DMS 273 (cell line): ENCODE measurements around the gene ZNF880.
"Not testable (repeated sequence)": the region's sequence is repeated elsewhere in the genome, so short reads cannot be mapped to it uniquely, and the experiment has no call there.

ENCODE experiments used
- DNase-seq: peaks from one replicate; lab custom pipeline; 2025; ENCODE audit not compliant: unreplicated experiment; lab: John Stamatoyannopoulos, UW

The ZNF880 gene

GRCh38 chr19:52369559-52370340, at the start of gene ZNF880:
Gene ZNF880, plus strand, starts transcription at chr19:52369923. Its CDS starts 43 bp downstream, at chr19:52369966.
- DNase-seq, result peak; percentile 85

DNA sequence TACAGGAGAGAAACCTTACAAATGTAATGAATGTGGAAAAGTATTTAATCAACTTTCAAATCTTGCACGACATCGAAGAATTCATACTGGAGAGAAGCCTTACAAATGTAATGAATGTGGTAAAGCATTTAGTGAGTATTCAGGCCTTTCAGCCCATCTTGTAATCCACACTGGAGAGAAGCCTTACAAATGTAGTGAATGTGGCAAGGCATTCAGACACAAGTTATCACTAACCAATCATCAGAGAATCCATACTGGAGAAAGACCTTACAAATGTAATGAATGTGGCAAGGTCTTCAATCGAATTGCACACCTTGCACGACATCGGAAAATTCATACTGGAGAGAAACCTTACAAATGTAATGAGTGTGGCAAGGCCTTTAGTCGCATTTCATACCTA, 47.3 kb upstream of the ZNF880 start:
- no peak for DNase-seq

DNA sequence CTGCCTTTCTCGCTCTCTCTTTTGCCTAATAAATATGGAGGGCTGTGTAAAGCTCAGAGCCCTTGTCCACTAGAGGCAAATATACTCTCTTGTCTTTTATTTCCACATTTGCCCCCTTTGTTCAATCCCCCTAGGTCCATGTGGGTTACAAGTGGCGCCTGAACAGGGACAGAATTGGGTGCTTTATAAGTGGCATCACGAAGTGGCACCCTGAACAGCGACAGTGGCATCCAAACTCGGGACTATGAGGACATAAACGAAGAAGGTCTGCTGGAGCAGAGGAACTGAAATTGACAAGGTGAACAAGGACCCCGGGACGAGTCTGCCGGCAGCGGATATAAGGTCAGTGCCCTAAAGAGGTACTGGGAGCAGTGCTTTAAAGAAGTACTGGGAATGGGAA, 38.0 kb upstream of the ZNF880 start:
- no peak for DNase-seq

- DNase-seq, result no peak
Measured at GRCh38 chr19:52335768-52336116, 34.0 kb upstream of the ZNF880 start.

DNA sequence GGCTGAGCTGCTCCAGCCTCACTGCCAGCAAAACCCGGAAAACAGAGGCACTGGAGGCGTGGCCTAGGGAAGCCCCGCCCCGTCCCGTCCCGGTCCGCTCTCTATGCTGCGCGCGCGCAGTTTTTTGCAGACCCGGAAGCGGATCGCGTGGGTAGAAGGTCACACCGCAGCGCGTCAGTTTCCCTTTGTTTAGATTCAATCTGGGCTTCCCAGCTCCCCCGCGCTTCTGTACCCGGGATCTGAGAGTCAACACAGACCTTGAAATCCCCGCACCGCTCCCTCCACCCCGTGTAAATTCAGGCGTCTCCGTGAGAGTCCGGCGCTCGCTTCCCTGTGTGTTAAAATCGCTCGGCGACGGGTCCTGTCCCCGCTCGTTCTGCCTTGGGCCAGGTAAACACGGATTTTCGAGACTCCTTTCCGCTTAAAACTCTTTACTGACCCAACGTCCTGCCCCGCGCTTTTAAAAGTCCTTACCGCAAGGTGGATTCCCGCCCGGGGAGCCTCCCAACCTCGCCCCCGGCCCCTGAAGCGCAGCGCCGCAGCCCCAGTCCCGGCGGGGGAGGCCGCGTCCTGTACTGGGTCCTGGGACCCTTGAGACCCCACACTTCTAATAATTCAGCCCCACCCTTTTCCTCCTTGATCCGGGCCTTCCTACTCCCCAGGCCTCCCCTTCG, 33.5 kb upstream of the ZNF880 start, which contains the start of gene ZNF610:
Gene ZNF610 (plus strand): TSS at position 127 of the 674 bp plus-strand sequence. CDS start 12,930 bp downstream, outside the sequence.
- DNase-seq, result peak; percentile 94

GRCh38 chr19:52336791-52337381, 32.8 kb upstream of the ZNF880 start:
- peak; percentile 34 for DNase-seq

GRCh38 chr19:52339022-52339421, 30.7 kb upstream of the ZNF880 start:
- not testable (repeated sequence) for DNase-seq

- peak; percentile 73 for DNase-seq
Measured at GRCh38 chr19:52343548-52343947, 26.2 kb upstream of the ZNF880 start.

- no peak for DNase-seq
Measured at GRCh38 chr19:52345162-52345561, 24.6 kb upstream of the ZNF880 start.

DNA sequence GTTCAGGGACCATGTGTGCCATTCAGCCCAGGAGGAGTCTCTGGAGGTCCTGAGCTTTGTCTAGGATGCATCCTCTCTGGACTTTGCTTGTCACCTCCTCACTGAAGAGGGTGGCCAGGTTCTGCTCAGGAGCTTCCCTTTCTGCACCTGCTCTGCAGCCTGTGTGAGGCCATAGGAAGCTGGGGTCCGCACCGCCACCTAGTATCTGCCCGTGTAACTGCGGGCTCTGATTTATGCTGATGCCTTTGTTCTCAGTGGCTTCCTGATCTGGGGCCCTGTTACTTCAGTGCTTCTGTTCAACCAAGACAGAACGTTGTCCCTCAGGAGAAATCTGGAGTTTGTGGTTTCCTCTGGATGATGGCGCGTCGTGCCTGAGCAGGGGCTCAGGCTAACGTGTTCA, 18.2 kb upstream of the ZNF880 start:
- peak; percentile 27 for DNase-seq

GRCh38 chr19:52366414-52366824, 3.3 kb upstream of the ZNF880 start:
- no peak for DNase-seq

DNA sequence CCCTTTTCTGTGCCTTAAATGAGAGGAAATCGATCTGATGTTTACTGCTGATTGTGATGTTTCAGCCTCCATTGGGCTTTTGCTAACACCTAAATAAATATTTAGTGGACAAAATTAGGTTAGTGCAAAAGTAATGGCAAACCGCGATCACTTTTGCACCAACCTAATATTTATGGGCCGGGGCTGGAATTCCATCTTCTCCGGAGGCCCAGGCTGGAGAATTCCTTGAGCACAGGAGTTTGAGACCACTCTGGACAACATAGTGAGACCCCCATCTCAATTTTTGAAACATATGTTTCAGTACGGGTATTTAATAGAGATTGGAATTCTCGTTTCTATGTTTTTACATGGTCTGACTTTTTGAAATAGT, 603 bp downstream of the ZNF880 start:
- no peak for DNase-seq

DNA sequence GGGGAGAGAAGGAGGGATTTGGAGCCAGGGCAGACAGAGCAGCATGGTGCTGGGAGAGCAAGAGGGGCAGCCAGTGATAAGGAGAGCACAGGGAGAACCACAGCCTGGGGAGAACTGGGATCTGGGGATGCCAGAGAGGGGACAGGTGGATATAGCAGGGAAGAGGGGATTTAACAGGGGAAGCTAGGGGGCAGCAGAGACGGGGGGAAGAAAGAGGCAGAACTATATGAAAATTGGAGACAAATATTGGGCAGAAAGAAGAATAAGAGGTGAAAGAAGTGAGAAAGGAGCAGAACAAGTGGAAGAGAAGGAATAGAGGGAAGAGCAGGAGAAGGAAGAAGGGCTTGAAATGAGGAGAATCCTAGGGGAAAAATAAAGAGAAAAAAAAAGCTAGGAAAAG, 21.4 kb downstream of the ZNF880 start:
- no peak for DNase-seq

DNA sequence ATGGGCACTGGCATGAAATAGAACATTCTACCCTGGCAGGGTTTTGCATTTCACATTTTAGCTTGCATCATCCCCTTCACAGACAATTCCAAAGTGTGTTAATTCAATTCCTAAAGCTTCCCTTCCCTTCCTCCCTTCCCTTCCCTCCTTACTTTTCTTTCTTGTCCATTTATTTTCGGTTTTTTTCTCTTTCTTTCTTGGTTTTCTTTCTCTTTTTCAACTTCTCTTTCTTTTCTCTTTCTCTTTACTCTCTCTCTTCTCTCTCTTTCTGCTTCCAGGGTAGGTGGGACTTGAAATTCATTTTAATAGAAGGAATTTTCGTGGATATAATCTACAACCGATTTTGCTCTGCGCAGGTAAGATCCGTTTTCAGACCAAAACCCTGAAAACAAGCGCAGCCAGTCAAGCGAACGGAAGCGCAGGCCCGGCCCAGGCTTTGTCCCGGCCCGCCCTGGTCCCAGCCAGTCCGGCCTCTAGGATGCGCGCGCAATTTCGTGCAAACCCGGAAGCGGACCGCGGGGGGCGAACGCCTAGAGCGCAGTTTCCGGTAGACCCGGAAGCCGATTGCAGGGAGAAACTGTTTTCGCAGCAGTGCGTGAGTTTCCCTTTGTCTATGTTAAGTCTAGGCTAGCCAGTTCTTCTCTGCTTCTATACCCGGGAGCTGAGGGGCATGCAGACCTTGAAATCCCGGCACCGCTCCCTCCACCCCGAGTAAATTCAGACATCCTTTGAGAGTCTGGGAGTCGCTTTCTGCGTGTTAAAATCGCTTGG, 27.8 kb downstream of the ZNF880 start, which contains the start of gene ZNF528:
Gene ZNF528 (plus strand): TSS at position 540 of the 771 bp plus-strand sequence. CDS start 4,165 bp downstream, outside the sequence.
- peak; percentile 98 for DNase-seq

DNA sequence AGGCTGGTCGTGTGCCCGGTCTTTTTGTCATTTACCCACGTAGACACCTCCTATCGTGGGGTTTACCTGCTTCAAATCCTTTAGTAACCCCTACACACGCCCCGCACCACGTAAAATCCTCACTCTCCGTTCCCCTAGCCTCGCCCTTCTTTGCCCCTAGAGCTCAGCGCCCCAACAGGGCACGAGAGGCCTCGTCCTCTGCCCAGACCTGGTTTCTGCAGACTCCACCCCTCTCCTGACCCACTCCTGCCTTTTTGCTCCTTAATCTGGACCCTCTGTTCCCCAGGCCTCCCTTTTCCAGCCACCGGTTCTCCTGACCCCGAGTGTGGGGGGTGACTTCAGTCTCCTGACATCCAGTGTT, 28.3 kb downstream of the ZNF880 start:
- peak; percentile 41 for DNase-seq

DNA sequence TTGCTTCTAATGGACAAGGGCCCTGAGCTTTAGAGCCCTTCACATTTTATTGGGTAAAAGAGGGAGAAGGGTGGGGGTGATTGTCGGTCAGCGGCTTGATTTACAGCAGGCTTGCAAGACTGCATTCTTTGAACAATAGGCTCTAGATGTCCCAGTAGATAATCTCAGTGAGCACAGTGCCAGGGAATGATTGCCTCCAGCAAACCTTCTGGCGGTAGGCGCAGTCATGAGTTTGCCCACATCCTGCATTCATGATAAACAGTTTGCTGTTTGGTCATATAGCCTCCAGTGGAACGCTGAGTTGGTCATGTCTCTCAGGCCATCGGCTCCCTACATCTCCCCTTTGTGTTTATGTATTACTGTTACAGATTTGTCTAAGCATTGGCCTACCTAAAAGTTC, 40.6 kb downstream of the ZNF880 start:
- no peak for DNase-seq

DNA sequence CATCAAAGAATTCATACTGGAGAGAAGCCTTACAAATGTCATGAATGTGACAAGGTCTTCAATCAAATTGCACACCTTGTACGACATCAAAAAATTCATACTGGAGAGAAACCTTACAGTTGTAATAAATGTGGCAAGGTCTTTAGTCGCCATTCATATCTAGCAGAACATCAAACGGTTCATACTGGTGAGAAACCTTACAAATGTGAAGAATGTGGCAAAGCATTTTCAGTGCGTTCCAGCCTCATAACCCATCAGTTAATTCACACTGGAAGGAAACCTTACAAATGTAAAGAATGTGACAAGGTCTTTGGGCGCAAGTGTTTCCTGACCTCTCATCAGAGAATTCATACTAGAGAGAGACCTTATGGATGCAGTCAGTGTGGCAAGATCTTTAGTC, 46.0 kb downstream of the ZNF880 start:
- DNase-seq, result no peak

GRCh38 chr19:52428937-52429336, 59.2 kb downstream of the ZNF880 start, which contains the start of gene ZNF534:
Gene ZNF534, plus strand, starts transcription at chr19:52429148. Its CDS starts 2,327 bp downstream, at chr19:52431475.
- DNase-seq, result no peak
